Measurements from ENCODE around the gene GRIPAP1.

The GRIPAP1 gene

DNA sequence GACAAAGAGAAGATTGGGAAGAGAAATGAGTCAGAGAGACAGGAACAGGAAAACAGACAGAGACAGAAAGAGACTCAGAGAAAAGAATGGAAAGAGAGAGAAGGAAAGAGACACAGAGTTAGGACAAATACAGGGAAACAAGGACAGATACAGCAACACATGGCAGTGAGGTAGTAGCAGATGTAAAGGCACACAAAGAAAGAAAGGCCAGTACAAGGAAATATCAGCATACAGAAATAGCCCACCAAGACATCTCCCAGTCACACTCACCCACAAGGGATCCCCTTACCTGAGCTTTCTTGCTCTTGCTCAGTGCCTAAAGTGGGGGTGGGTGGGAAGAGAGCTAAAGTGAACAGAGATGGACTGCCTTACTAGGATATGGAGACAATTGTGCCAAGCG lies 4.2 kb downstream of the GRIPAP1 start:
- TF ChIP-seq, protein P1, sequence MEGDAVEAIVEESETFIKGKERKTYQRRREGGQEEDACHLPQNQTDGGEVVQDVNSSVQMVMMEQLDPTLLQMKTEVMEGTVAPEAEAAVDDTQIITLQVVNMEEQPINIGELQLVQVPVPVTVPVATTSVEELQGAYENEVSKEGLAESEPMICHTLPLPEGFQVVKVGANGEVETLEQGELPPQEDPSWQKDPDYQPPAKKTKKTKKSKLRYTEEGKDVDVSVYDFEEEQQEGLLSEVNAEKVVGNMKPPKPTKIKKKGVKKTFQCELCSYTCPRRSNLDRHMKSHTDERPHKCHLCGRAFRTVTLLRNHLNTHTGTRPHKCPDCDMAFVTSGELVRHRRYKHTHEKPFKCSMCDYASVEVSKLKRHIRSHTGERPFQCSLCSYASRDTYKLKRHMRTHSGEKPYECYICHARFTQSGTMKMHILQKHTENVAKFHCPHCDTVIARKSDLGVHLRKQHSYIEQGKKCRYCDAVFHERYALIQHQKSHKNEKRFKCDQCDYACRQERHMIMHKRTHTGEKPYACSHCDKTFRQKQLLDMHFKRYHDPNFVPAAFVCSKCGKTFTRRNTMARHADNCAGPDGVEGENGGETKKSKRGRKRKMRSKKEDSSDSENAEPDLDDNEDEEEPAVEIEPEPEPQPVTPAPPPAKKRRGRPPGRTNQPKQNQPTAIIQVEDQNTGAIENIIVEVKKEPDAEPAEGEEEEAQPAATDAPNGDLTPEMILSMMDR (IDR thresholded peaks at IDR 0.05; ENCODE audit: low read depth, low read length, missing control alignments), result no peak
- in situ Hi-C loops (cut with HindIII; ENCODE audit: low sequenced_read_pairs), result no loop called here
- no peak overlapping the region for H3K4me3 ChIP-seq (ENCODE audit: low read depth, low read length)
- DNase-seq (ENCODE audit: low read depth), result no peak

DNA sequence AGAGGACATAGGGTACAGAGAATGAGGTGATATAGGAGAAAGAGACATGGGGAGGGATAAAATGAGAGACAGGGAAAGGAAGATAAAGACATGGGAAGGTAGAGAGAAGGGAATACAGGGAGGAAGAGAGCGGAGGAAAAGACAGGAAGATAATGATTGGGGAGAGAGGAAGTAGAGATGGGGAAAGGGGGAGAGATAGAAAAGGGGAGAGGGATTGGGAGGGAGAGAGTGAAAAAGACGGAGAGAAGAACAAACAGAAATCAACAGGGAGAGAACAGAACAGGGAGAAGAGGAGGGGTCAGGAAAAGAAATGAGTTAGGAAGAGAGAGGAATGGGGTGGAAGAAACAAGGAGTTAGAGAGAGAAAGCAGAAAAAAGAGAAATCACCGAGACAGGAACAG lies 4.6 kb downstream of the GRIPAP1 start:
- no peak overlapping the region for H3K4me3 ChIP-seq (ENCODE audit: low read depth, low read length)
- in situ Hi-C loops (cut with HindIII; ENCODE audit: low sequenced_read_pairs), result no loop called here
- TF ChIP-seq, protein P1 (IDR thresholded peaks at IDR 0.05; ENCODE audit: low read depth, low read length, missing control alignments), result no peak
- no peak for DNase-seq (ENCODE audit: low read depth)

DNA sequence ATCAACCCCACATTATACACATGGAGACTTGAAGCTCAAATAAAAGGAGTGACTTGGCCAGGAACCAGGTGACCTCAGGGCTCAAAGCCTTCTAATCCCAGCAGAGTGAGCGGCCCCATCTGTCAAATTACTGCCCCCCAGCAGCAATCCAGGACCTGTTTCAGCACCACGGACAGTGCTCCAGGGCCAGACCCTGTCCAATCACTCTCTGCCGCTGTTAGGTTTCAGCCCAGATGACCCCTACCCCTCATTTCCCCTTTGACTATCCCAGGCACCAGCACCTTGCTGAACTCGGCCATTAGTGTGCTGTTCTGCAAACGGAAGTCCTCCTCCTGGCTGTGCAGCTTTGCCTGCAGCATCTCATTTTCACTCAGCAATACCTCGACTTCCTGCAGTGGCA lies 5.1 kb downstream of the GRIPAP1 start:
- no peak overlapping the region for H3K4me3 ChIP-seq (ENCODE audit: low read depth, low read length)
- no peak for DNase-seq (ENCODE audit: low read depth)
- TF ChIP-seq, protein P1 (IDR thresholded peaks at IDR 0.05; ENCODE audit: low read depth, low read length, missing control alignments), result no peak
- in situ Hi-C loops (cut with HindIII; ENCODE audit: low sequenced_read_pairs), result no loop called here

DNA sequence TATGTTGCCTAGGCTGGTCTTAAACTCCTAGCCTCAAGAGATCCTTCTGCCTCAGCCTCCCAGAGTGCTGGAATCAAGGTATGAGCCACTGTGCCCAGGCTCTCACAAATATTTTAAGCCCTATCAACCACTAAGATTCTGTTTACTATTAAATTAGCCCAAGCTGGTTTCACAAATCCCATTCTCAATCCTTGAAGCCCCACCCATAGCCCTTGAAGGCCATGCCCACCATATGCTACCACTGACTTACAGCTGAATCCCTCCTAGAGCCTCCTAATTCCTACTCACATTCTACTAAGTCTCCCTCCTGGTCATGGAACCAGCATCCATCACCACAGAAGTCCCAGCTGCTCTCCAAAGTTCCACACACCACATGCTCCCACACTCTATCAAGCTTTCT lies 9.7 kb downstream of the GRIPAP1 start:
- no peak for DNase-seq (ENCODE audit: low read depth)
- in situ Hi-C loops (cut with HindIII; ENCODE audit: low sequenced_read_pairs), result no loop called here
- TF ChIP-seq, protein P1 (IDR thresholded peaks at IDR 0.05; ENCODE audit: low read depth, low read length, missing control alignments), result no peak
- H3K4me3 ChIP-seq (ENCODE audit: low read depth, low read length), result no peak overlapping the region

DNA sequence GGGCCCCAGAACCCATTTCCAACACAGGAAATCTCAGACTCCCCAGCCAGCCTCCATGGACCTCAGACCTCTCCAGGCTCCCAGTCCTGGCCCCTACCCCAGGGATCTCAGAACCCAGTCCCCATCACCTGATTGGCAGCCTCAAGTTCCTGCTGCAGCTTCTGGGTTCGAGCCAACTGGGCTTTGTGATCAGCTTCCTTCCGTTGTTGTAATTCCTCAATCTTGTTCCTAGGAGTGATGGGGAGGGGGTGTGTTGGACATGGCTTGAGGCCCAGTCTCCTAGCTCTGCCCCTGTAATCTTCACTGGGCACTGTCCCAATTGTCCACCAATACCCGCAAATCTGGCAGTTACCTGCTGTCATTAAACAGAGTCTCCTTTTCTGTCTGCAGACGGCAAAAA lies 12.6 kb downstream of the GRIPAP1 start:
- in situ Hi-C loops (cut with HindIII; ENCODE audit: low sequenced_read_pairs), result no loop called here
- TF ChIP-seq, protein P1 (IDR thresholded peaks at IDR 0.05; ENCODE audit: low read depth, low read length, missing control alignments), result no peak
- no peak for DNase-seq (ENCODE audit: low read depth)
- no peak overlapping the region for H3K4me3 ChIP-seq (ENCODE audit: low read depth, low read length)

DNA sequence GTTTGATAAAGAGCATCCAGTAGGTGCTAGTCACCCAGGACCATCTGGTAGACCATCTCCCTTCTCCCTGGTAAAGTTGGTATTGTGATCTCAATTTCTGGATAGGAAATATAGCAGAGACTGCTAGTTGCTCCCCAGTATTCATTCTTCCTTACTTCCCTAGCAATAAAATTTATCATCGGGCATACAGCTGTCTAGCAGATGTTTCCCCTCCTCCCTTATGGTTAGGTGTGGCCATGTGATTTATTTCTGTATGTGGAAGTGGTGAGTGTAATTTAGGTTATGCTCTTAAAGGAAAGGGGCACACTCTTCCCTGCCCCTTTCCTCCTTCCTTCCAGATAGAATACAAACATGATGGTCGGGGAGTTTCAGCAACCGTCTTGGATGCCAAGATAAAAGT lies 18.2 kb downstream of the GRIPAP1 start:
- in situ Hi-C loops (cut with HindIII; ENCODE audit: low sequenced_read_pairs), result no loop called here
- TF ChIP-seq, protein P1 (IDR thresholded peaks at IDR 0.05; ENCODE audit: low read depth, low read length, missing control alignments), result no peak
- no peak for DNase-seq (ENCODE audit: low read depth)
- H3K4me3 ChIP-seq (ENCODE audit: low read depth, low read length), result no peak overlapping the region

DNA sequence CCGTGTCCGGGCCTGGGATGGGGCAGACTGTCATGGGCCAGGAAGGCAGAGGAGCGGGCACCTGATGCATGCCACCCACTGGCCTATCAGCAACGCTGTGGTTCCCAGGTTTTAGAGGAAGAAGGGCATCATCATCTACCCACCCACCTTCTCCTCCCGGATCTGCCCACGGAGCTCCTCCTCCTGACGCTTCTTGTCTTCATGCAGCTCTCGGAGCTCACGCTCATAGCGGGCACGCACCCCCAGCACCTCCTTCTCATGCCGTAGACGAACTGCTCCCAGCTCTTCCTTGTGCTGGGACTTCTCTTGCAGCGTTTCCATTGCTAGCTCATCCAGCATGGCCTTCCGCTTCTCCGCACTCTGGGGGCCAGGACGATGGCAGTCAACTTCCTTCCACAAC lies 19.0 kb downstream of the GRIPAP1 start:
- DNase-seq (ENCODE audit: low read depth), result no peak
- TF ChIP-seq, protein P1 (IDR thresholded peaks at IDR 0.05; ENCODE audit: low read depth, low read length, missing control alignments), result no peak
- no peak overlapping the region for H3K4me3 ChIP-seq (ENCODE audit: low read depth, low read length)
- in situ Hi-C loops (cut with HindIII; ENCODE audit: low sequenced_read_pairs), result no loop called here
